Measurements from ENCODE around the gene PHF2. TPM values are rescaled to one million over a fixed set of nuclear protein-coding genes. Genes with fewer than 3 reads are reported as not detected.

The PHF2 gene
- total and polyA plus RNA-seq, 9 of the 15 experiments (the other 6 are each of a cell fraction or from before 2014, with no cell fraction given): 0.37 to 14.4 (median 8.1) TPM

DNA sequence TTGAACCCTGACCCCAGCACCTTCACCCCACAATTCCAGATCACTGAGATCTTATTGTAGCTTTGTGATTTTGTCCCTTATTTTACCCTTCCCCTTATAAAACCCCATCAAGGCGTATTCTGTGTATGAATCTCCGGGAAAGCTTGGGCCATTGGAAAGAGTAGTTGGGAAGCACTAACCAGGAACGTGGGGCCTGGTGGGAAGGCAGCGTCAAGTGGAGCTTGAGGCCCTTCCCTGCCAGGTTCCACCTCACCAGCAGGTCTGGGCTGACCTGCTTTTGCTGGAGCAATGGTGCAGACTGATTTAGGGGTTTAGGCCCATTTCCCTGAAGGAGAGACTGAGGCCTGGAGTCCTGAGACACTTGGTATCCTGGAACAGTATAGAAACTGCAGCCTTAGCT, 9.3 kb downstream of the PHF2 start:
- ChIA-PET POLR2A (interaction anchor here (0.5 kb wide), 1 partner anchor 14 kb away, joined by 3 read pairs; no protein-coding TSS in a partner anchor), CTCF (ENCODE audit: low intra/inter-chr PET ratio) (no interaction called here)
- intact Hi-C loops (cut with micrococcal nuclease): no loop called here
- FAIRE-seq (no peak), DNase-seq (ENCODE audit: extremely low read depth in 1 of 4, low spot score in 3 of 4) (no peak), ATAC-seq (no peak)
- BruUV-seq (replicated peaks): no TSS peak
- no peak overlapping the region for H3K27ac ChIP-seq (ENCODE audit: extremely low read depth, low read depth, low read length)
- peaks cover 38% of the 10 kb centered on the region for H3K79me2 ChIP-seq (ENCODE audit: control insufficient read depth, insufficient read depth, low read length)
- 84% methylated on average over 4 of the region's 4 CpGs for WGBS (ENCODE audit: insufficient coverage, low coverage, missing lambda C conversion rate)
- H4K20me1 ChIP-seq (replicated peaks; ENCODE audit: control insufficient read depth, insufficient read depth, low read length): peaks cover 17% of the 10 kb centered on the region; the same call in 1 of the 2 replicates
- H3K4me3 ChIP-seq: no peak overlapping the region
- H3K9me3 ChIP-seq (replicated peaks; ENCODE audit: control insufficient read depth, insufficient read depth, low read depth, low read length): no peaks in the 10 kb centered on the region
- in situ Hi-C loops (cut with MboI): no loop called here
- no peak overlapping the region for H2AFZ ChIP-seq (ENCODE audit: low read depth, low read length)
- no peaks in the 10 kb centered on the region for H3K36me3 ChIP-seq (ENCODE audit: control insufficient read depth, insufficient read depth, low read length)
- H3K27me3 ChIP-seq (ENCODE audit: control insufficient read depth in 2 of 2, insufficient read depth in 2 of 2, low read length in 2 of 2): no peaks in the 10 kb centered on the region
- H3K4me2 ChIP-seq (ENCODE audit: insufficient read depth, low read length): no peak overlapping the region
- no peaks in the 10 kb centered on the region for H3K9me1 ChIP-seq (ENCODE audit: control insufficient read depth, insufficient read depth, low read length)
- H3K9ac ChIP-seq (ENCODE audit: insufficient read depth in 1 of 2, low read depth in 2 of 2, low read length in 2 of 2): no peak overlapping the region
- peak; percentile 37 for TF ChIP-seq RBM25 (IDR thresholded peaks at IDR 0.05; ENCODE audit: low read depth, low read length, severe bottlenecking)
- no peak for TF ChIP-seq ZSCAN29 (IDR thresholded peaks at IDR 0.05)
- H3K4me1 ChIP-seq (replicated peaks in 1 of 2; ENCODE audit: control insufficient read depth in 2 of 2, insufficient read depth in 2 of 2, low read length in 2 of 2): peaks cover 11 to 23% of the 10 kb centered on the region in 2 experiments

DNA sequence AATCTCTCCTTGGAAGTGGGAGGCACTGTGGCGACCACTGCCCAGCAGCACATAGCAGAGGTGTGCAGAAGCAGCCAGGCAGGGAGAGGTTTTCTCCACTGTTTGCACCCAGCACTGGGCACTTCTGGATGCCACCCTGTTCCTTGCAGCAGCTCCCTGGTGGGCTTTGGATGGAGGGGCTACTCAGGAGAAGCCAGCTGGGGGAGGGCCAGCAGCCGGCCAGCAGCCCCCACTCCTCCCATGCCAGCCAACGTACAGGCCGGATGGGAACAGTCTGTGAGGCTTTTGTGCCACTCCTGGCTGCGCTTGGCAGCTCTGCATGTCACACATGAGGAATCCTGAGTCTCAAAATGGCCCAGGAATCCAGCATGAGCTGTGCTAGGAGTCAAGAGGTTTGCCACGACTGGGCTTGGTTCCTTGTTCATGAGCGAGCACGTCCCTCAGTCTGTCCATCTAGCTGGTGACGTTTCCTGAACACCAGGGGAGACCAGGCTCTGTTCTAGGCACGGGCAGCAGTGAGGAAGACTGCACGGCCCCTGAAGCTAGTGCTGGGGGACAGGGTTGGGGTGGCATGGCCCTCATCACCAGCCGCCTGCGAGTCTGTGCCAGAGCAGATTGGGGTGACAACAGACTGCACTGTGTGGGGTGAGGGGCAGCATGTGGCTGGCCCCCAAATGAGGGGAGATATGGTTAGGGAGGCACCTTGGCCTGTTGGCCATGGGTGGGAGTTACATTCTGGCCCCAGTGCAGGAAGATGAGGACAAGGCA, 10.1 kb downstream of the PHF2 start:
- no peaks in the 10 kb centered on the region for H3K36me3 ChIP-seq (ENCODE audit: control insufficient read depth, insufficient read depth, low read length)
- ATAC-seq (no peak), DNase-seq (ENCODE audit: extremely low read depth in 1 of 4, low spot score in 3 of 4) (no peak), FAIRE-seq (no peak)
- peaks cover 11% of the 10 kb centered on the region; the same call in 1 of the 2 replicates for H4K20me1 ChIP-seq (replicated peaks; ENCODE audit: control insufficient read depth, insufficient read depth, low read length)
- H3K79me2 ChIP-seq (ENCODE audit: control insufficient read depth, insufficient read depth, low read length): peaks cover 32% of the 10 kb centered on the region
- H3K27ac ChIP-seq (ENCODE audit: extremely low read depth, low read depth, low read length): no peak overlapping the region
- H3K9ac ChIP-seq (ENCODE audit: insufficient read depth in 1 of 2, low read depth in 2 of 2, low read length in 2 of 2): no peak overlapping the region
- ChIA-PET POLR2A (no interaction called here), CTCF (ENCODE audit: low intra/inter-chr PET ratio) (no interaction called here)
- in situ Hi-C loops (cut with MboI): no loop called here
- no peaks in the 10 kb centered on the region for H3K27me3 ChIP-seq (ENCODE audit: control insufficient read depth in 2 of 2, insufficient read depth in 2 of 2, low read length in 2 of 2)
- H3K4me3 ChIP-seq: no peak overlapping the region
- peaks cover 11 to 19% of the 10 kb centered on the region in 2 experiments for H3K4me1 ChIP-seq (replicated peaks in 1 of 2; ENCODE audit: control insufficient read depth in 2 of 2, insufficient read depth in 2 of 2, low read length in 2 of 2)
- no TSS peak for BruUV-seq (replicated peaks)
- H3K4me2 ChIP-seq (ENCODE audit: insufficient read depth, low read length): no peak overlapping the region
- H3K9me3 ChIP-seq (replicated peaks; ENCODE audit: control insufficient read depth, insufficient read depth, low read depth, low read length): no peaks in the 10 kb centered on the region
- 66% methylated on average over 13 of the region's 13 CpGs for WGBS (ENCODE audit: insufficient coverage, low coverage, missing lambda C conversion rate)
- intact Hi-C loops (cut with micrococcal nuclease): no loop called here
- H3K9me1 ChIP-seq (ENCODE audit: control insufficient read depth, insufficient read depth, low read length): no peaks in the 10 kb centered on the region
- no peak overlapping the region for H2AFZ ChIP-seq (ENCODE audit: low read depth, low read length)
- TF ChIP-seq SP2 (IDR thresholded peaks at IDR 0.05; ENCODE audit: extremely low read depth, low read depth, low read length, poor library complexity, severe bottlenecking): no peak
- TF ChIP-seq NR4A1 (CRISPR knock-in tag; IDR thresholded peaks at IDR 0.05): no peak
- no peak for TF ChIP-seq NR4A1 (tag; IDR thresholded peaks at IDR 0.05)
- no peak for TF ChIP-seq PURB (CRISPR knock-in tag; IDR thresholded peaks at IDR 0.05; ENCODE audit: low read depth)
- TF ChIP-seq PPARD (CRISPR knock-in tag; IDR thresholded peaks at IDR 0.05): no peak
- TF ChIP-seq SRSF9 (IDR thresholded peaks at IDR 0.05; ENCODE audit: borderline replicate concordance, low read depth, low read length): no peak
- no peak for TF ChIP-seq NR2F6 (CRISPR knock-in tag; IDR thresholded peaks at IDR 0.05)
- TF ChIP-seq RNF2 (IDR thresholded peaks at IDR 0.05): no peak
- no peak for TF ChIP-seq MTF1 (CRISPR knock-in tag; IDR thresholded peaks at IDR 0.05; ENCODE audit: borderline replicate concordance)
- TF ChIP-seq RBM14 (IDR thresholded peaks at IDR 0.05; ENCODE audit: borderline replicate concordance, insufficient read depth, low read depth, low read length): no peak
